Ovary (tissue), 9 donors: ENCODE data around the gene NT5DC3. TPM values are rescaled to one million over a fixed set of nuclear protein-coding genes. Genes with fewer than 3 reads are reported as not detected.

Source experiments
- DNase-seq, 5 donors: peaks; one replicate each; pipeline ENCODE4 v3.0.0-alpha.2; 2019 to 2020
- H3K27ac ChIP-seq, 2 donors: fragments of 200-600 bp; one replicate each; pipeline versions ENCODE4 v1.5.1 to v1.8.0; 2019 to 2022
- H3K27me3 ChIP-seq: fragments of 200-600 bp; one replicate; pipeline ENCODE4 v1.8.0; 2022
- H3K36me3 ChIP-seq: fragments of 200-600 bp; sonication (generic); one replicate; pipeline ENCODE4 v1.5.1; 2019
- H3K4me1 ChIP-seq: one replicate; pipeline ENCODE4 v1.8.1; 2013; ENCODE audit warnings: mild to moderate bottlenecking, moderate library complexity; ENCODE audit not compliant: insufficient read depth
- H3K4me3 ChIP-seq: fragments of 200-600 bp; sonication (generic); one replicate; pipeline ENCODE4 v1.5.1; 2017
- H3K9me3 ChIP-seq, 2 donors: fragments of 200-600 bp in 1 of 2; sonication (generic) in 1 of 2; one replicate each; pipeline versions ENCODE4 v1.5.1 to v1.8.1; 2013 to 2019; ENCODE audit warnings: mild to moderate bottlenecking in 1 of 2, moderate library complexity in 1 of 2
- CTCF ChIP-seq, 3 donors: fragments of 450-650 bp in 2 of 3; fragments of 200-600 bp in 1 of 3; IDR thresholded peaks; one replicate each; pipeline versions ENCODE4 v1.5.1 to v1.8.0; 2016 to 2022; ENCODE audit warnings: antibody characterized with exemption in 3 of 3, mild to moderate bottlenecking in 1 of 3
- EP300 ChIP-seq: sonication (generic); formaldehyde crosslinking; IDR thresholded peaks from one replicate; pipeline ENCODE4 v1.6.1; 2017; ENCODE audit warnings: antibody characterized with exemption
- POLR2A ChIP-seq: fragments of 450-650 bp; IDR thresholded peaks from one replicate; pipeline ENCODE4 v1.6.1; 2017; ENCODE audit warnings: antibody characterized with exemption, mild to moderate bottlenecking, moderate library complexity
- WGBS, 3 donors: extraction: QIAGEN DNeasy Blood & Tissue Kit in 1 of 3; methylation state at CpG; one replicate each; pipeline versions ENCODE4 v1.1.5 to v1.1.7; 2013 to 2017; 5-methylcytosine and 5-hydroxymethylcytosine counted together
- intact Hi-C, 4 donors: fragments of 100-400 bp; cut with DNase I; formaldehyde crosslinking; loops; one replicate each; pipeline versions ENCODE4 v1.11.0 to v1.15.1; 2022 to 2023
- polyA plus RNA-seq, 2 donors: library from polyadenylated mRNA; stranded (reverse); fragments of 200-250 nt in 1 of 2; fragments of 350-450 nt in 1 of 2; fragmentation: Illumina TruSeq in 1 of 2; extraction: RNeasy Lipid Tissue Mini Kit (QIAGEN cat#74804) in 1 of 2; gene quantifications; one replicate each; pipeline ENCODE4 v1.2.3, GENCODE V29; 2013 to 2014
- total RNA-seq, 7 donors: library from RNA; depleted of rRNA in 2 of 7; stranded (reverse); fragments of >200 nt in 2 of 7; fragmentation: NEBNext Ultra II Directional in 3 of 7; extraction: Animal tissue kit (Norgen Biotek cat#: 25700) in 3 of 7; gene quantifications; one replicate each; pipeline versions ENCODE4 v1.1.0 to v1.2.4, GENCODE V29; 2016 to 2023
- donor health status: DM: no; HTN: no; CAD: no; lungs with moderate emphysema.
- donor health status: DM: no; HTN: no; CAD: no.
- donor health status: Bipolar disorder and iron deficiency.
- donor health status: DM: yes; HTN: yes; CAD: no.
- donor health status: DM: no; HTN: no; CAD: no.
- donor health status: DM: yes; HTN: yes; CAD: no.

NT5DC3 gene
- total and polyA plus RNA-seq, 9 donors, result 1.8 to 9.3 (median 7.1) TPM

GRCh38 chr12:103883908-103884307 lies 42.9 kb upstream of the NT5DC3 start:
- no peaks in the 10 kb centered on the region for H3K9me3 ChIP-seq
- no peaks in the 10 kb centered on the region for H3K36me3 ChIP-seq
- 33 to 62% (median 34%) methylated on average over 2 of the region's 2 CpGs for WGBS, 3 donors
- DNase-seq, result no peak
- no peak overlapping the region for H3K4me3 ChIP-seq
- no peak for TF ChIP-seq EP300
- no peak for TF ChIP-seq CTCF (IDR thresholded peaks at IDR 0.05)
- no peak for TF ChIP-seq POLR2A
- no peaks in the 10 kb centered on the region for H3K27me3 ChIP-seq
- intact Hi-C loops, result loop anchor here in 1 of 4 donors (10.0 kb wide), 1 partner anchor 221 kb away; no protein-coding TSS in a partner anchor
- no peak overlapping the region for H3K27ac ChIP-seq
- no peaks in the 10 kb centered on the region for H3K4me1 ChIP-seq

- 55 to 57% (median 56%) methylated on average over 2 of the region's 2 CpGs for WGBS, 3 donors
- no peaks in the 10 kb centered on the region for H3K4me1 ChIP-seq
- no peak overlapping the region for H3K27ac ChIP-seq
- H3K4me3 ChIP-seq, result no peak overlapping the region
- DNase-seq, result no peak
- no peaks in the 10 kb centered on the region for H3K9me3 ChIP-seq
- H3K27me3 ChIP-seq, result no peaks in the 10 kb centered on the region
- H3K36me3 ChIP-seq, result no peaks in the 10 kb centered on the region
- intact Hi-C loops, result loop anchor here in 1 of 4 donors (10.0 kb wide), 1 partner anchor 222 kb away; no protein-coding TSS in a partner anchor
- TF ChIP-seq CTCF (IDR thresholded peaks at IDR 0.05) (no peak), EP300 (no peak), POLR2A (no peak)
Observed at GRCh38 chr12:103882861-103883596, 42.0 kb upstream of the NT5DC3 start.

- DNase-seq, result no peak
- no peak overlapping the region for H3K4me3 ChIP-seq
- intact Hi-C loops, result loop anchor here in 1 of 4 donors (10.0 kb wide), 1 partner anchor 224 kb away; no protein-coding TSS in a partner anchor
- TF ChIP-seq POLR2A, result no peak
- no peak for TF ChIP-seq CTCF (IDR thresholded peaks at IDR 0.05)
- TF ChIP-seq EP300, result no peak
- H3K27ac ChIP-seq, result no peak overlapping the region
- 47 to 59% (median 50%) methylated on average over 2 of the region's 2 CpGs for WGBS, 3 donors
- no peaks in the 10 kb centered on the region for H3K9me3 ChIP-seq
- H3K4me1 ChIP-seq, result no peaks in the 10 kb centered on the region
- no peaks in the 10 kb centered on the region for H3K36me3 ChIP-seq
- H3K27me3 ChIP-seq, result no peaks in the 10 kb centered on the region
Observed at GRCh38 chr12:103881261-103881660, 40.2 kb upstream of the NT5DC3 start.

- no peak for DNase-seq
- no peak for TF ChIP-seq CTCF (IDR thresholded peaks at IDR 0.05)
- no peak for TF ChIP-seq EP300
- no peak for TF ChIP-seq POLR2A
- H3K4me3 ChIP-seq, result no peak overlapping the region
- 64 to 66% (median 64%) methylated on average over 8 of the region's 8 CpGs for WGBS, 3 donors
- no peak overlapping the region for H3K27ac ChIP-seq
- no peaks in the 10 kb centered on the region for H3K9me3 ChIP-seq
- H3K4me1 ChIP-seq, result no peaks in the 10 kb centered on the region
- H3K36me3 ChIP-seq, result no peaks in the 10 kb centered on the region
- intact Hi-C loops, result loop anchor here in 1 of 4 donors (10.0 kb wide), 1 partner anchor 224 kb away; no protein-coding TSS in a partner anchor
- H3K27me3 ChIP-seq, result no peaks in the 10 kb centered on the region
Observed at GRCh38 chr12:103880299-103881142, 39.5 kb upstream of the NT5DC3 start.
